ENCODE results near the gene KIF20A. TPM values are rescaled to one million over a fixed set of nuclear protein-coding genes. Genes with fewer than 3 reads are reported as not detected.

KIF20A gene
- 1.0 TPM for polyA plus RNA-seq (2013)

DNA sequence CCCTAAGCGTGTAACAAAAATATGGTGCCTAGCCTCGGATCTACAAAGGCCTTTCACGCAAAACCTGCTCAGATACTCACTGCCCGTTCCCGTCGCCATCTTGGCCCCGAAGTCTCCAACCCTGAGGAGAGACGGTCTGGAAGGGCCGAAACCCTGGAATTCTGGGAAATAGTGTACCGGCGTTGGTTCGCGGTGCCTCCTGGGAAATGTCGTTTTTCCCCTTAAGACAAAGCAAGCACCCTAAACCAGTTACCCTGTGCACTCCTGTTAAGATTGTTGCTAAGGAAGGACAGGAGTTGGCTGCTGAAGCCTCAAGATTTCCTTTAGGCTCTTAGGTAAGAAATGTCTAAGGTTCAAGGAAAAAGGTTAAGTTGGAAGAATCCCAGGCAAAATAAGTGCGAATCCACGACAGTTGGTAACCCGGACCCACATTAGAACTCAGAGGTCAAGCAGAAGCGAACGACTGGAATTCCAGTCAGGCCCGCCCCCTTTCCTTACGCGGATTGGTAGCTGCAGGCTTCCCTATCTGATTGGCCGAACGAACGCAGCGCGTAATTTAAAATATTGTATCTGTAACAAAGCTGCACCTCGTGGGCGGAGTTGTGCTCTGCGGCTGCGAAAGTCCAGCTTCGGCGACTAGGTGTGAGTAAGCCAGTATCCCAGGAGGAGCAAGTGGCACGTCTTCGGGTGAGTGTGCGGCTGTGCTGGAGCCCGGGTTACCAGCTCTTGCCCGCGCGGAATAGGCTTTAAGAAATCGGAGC is at the start of gene KIF20A, which contains the start of gene BRD8:
TSS of gene KIF20A (plus strand) at position 597 of the 761 bp plus-strand sequence. CDS start 569 bp downstream, outside the sequence.
TSS of gene BRD8 (minus strand) at position 115 of the 761 bp plus-strand sequence. CDS start at position 99, 16 bp downstream.
- Histone ChIP-seq H3K27ac (ENCODE audit: insufficient read depth in 1 of 2, low read depth in 1 of 2, low read length in 2 of 2, poor library complexity in 1 of 2, severe bottlenecking in 2 of 2) (peak within 1 kb of the TSS; percentile 88 to 91), H3K4me1 (ENCODE audit: control extremely low read depth in 1 of 4, control insufficient read depth in 4 of 4, insufficient read depth in 4 of 4, low read length in 3 of 4) (peaks cover 13 to 25% (median 21%) of the 10 kb centered on the region in 4 experiments), H3K36me3 (ENCODE audit: control insufficient read depth in 4 of 4, insufficient read depth in 4 of 4, low read length in 3 of 4) (peaks cover 7 to 51% (median 26%) of the 10 kb centered on the region in 4 experiments), H3K9me3 (ENCODE audit: control extremely low read depth in 1 of 5, control insufficient read depth in 4 of 5, insufficient read depth in 2 of 5, low read depth in 1 of 5, low read length in 4 of 5) (no peaks in the 10 kb centered on the region), H3K27me3 (replicated peaks in 2 of 5; ENCODE audit: control insufficient read depth in 4 of 5, insufficient read depth in 5 of 5, low read length in 4 of 5) (no peaks in the 10 kb centered on the region), H3K4me3 (ENCODE audit: control insufficient read depth in 1 of 7, extremely low read depth in 1 of 7, insufficient read depth in 4 of 7, low read depth in 2 of 7, low read length in 6 of 7) (peak within 1 kb of the TSS; percentile 69 to 100 (median 98))
- WGBS (ENCODE audit: insufficient coverage), result under 1% methylated on average over 33 of the region's 41 CpGs
- POLR2A ChIA-PET, result interaction anchor here (0.8 to 1.2 kb wide), 3 partner anchors 17 to 174 kb away, joined by 3 to 5 read pairs (median 3); partner anchors contain the start of gene KDM3B
- CTCF ChIA-PET, result interaction anchor here (1.0 to 12.8 kb wide), 12 partner anchors 9 to 325 kb away, joined by 3 to 113 read pairs (median 5); partner anchors contain the start of gene KDM3B
- DNase-seq, result peak; percentile 94 to 96 (median 95)

DNA sequence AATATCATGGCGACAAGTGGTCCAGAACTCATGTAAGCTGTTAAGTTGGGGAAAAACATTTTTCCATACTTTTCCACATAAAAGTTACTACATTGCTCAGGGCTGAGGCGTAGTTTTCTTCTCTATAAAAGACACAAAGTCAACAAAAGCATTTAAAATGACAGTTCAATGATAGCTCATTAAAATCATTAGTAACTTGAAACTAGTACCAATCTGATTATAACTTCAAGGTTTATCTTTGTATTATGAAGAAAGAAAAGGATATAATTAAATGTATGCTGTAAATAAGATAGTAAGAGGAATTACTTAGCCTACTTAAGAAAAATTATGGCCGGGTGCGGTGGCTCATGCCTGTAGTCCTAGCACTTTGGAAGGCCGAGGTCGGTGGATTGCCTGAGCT is 49.6 kb upstream of the KIF20A start:
- Histone ChIP-seq H3K27ac (ENCODE audit: insufficient read depth in 1 of 2, low read depth in 1 of 2, low read length in 2 of 2, poor library complexity in 1 of 2, severe bottlenecking in 2 of 2) (no peak overlapping the region), H3K27me3 (replicated peaks in 2 of 5; ENCODE audit: control insufficient read depth in 4 of 5, insufficient read depth in 5 of 5, low read length in 4 of 5) (no peaks in the 10 kb centered on the region), H3K36me3 (ENCODE audit: control insufficient read depth in 4 of 4, insufficient read depth in 4 of 4, low read length in 3 of 4) (no peaks in the 10 kb centered on the region), H3K4me1 (ENCODE audit: control extremely low read depth in 1 of 4, control insufficient read depth in 4 of 4, insufficient read depth in 4 of 4, low read length in 3 of 4) (peaks cover 0 to 3% (median 0%) of the 10 kb centered on the region in 4 experiments), H3K4me3 (ENCODE audit: control insufficient read depth in 1 of 7, extremely low read depth in 1 of 7, insufficient read depth in 4 of 7, low read depth in 2 of 7, low read length in 6 of 7) (no peak overlapping the region), H3K9me3 (ENCODE audit: control extremely low read depth in 1 of 5, control insufficient read depth in 4 of 5, insufficient read depth in 2 of 5, low read depth in 1 of 5, low read length in 4 of 5) (no peaks in the 10 kb centered on the region)
- DNase-seq, result no peak
- ChIA-PET CTCF (interaction anchor here (0.6 to 4.6 kb wide), 9 partner anchors 20 to 499 kb away, joined by 3 to 61 read pairs (median 5); no protein-coding TSS in a partner anchor), POLR2A (interaction anchor here (0.7 kb wide), 1 partner anchor 112 kb away, joined by 3 read pairs; no protein-coding TSS in a partner anchor)
- WGBS (ENCODE audit: insufficient coverage), result 96% methylated on average over 3 of the region's 6 CpGs

DNA sequence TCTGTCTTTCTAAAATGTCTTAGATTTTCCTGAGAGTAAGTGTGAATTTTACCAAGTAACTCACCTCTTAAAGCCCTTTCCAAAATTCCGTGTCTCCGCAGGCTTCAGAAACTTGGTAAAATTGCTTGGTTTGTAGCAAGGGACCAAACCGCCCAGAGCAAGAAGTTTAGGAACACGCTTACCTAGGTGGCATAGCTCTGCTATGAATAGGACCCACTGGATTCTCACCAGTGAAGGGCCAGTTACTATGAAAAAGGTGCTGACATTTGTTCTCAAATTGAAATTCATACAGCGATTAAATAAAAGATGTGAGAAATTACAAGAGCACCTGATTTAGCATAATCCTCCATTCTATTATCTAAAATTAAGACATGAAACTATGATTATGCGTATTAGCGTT is 46.4 kb upstream of the KIF20A start:
- POLR2A ChIA-PET, result interaction anchor here (0.6 kb wide), 1 partner anchor 472 kb away, joined by 3 read pairs; no protein-coding TSS in a partner anchor
- no peak overlapping the region for H3K27ac ChIP-seq (ENCODE audit: insufficient read depth in 1 of 2, low read depth in 1 of 2, low read length in 2 of 2, poor library complexity in 1 of 2, severe bottlenecking in 2 of 2)
- WGBS (ENCODE audit: insufficient coverage), result 100% methylated on average over 4 of the region's 7 CpGs
- CTCF ChIA-PET, result interaction anchor here (0.7 to 3.5 kb wide), 10 partner anchors 10 to 302 kb away, joined by 3 to 101 read pairs (median 10); partner anchors contain the start of gene WNT8A
- H3K27me3 ChIP-seq (replicated peaks in 2 of 5; ENCODE audit: control insufficient read depth in 4 of 5, insufficient read depth in 5 of 5, low read length in 4 of 5), result no peaks in the 10 kb centered on the region
- H3K36me3 ChIP-seq (ENCODE audit: control insufficient read depth in 4 of 4, insufficient read depth in 4 of 4, low read length in 3 of 4), result no peaks in the 10 kb centered on the region
- DNase-seq, result no peak
- no peaks in the 10 kb centered on the region for H3K9me3 ChIP-seq (ENCODE audit: control extremely low read depth in 1 of 5, control insufficient read depth in 4 of 5, insufficient read depth in 2 of 5, low read depth in 1 of 5, low read length in 4 of 5)
- H3K4me3 ChIP-seq (ENCODE audit: control insufficient read depth in 1 of 7, extremely low read depth in 1 of 7, insufficient read depth in 4 of 7, low read depth in 2 of 7, low read length in 6 of 7), result peak overlapping the region in 1 of 7 experiments; percentile 23
- H3K4me1 ChIP-seq (ENCODE audit: control extremely low read depth in 1 of 4, control insufficient read depth in 4 of 4, insufficient read depth in 4 of 4, low read length in 3 of 4), result peaks cover 0 to 3% (median 0%) of the 10 kb centered on the region in 4 experiments

GRCh38 chr5:138138949-138139780 is 39.7 kb upstream of the KIF20A start, which contains the start of gene NME5:
Gene NME5, minus strand, starts transcription at chr5:138139428. Its CDS starts 648 bp downstream, at chr5:138138780.
- WGBS (ENCODE audit: insufficient coverage), result 4% methylated on average over 24 of the region's 31 CpGs
- Histone ChIP-seq H3K9me3 (ENCODE audit: control extremely low read depth in 1 of 5, control insufficient read depth in 4 of 5, insufficient read depth in 2 of 5, low read depth in 1 of 5, low read length in 4 of 5) (no peaks in the 10 kb centered on the region), H3K27me3 (replicated peaks in 2 of 5; ENCODE audit: control insufficient read depth in 4 of 5, insufficient read depth in 5 of 5, low read length in 4 of 5) (peaks cover 0 to 2% (median 0%) of the 10 kb centered on the region in 5 experiments), H3K36me3 (ENCODE audit: control insufficient read depth in 4 of 4, insufficient read depth in 4 of 4, low read length in 3 of 4) (no peaks in the 10 kb centered on the region), H3K4me1 (ENCODE audit: control extremely low read depth in 1 of 4, control insufficient read depth in 4 of 4, insufficient read depth in 4 of 4, low read length in 3 of 4) (peaks cover 9 to 14% (median 10%) of the 10 kb centered on the region in 4 experiments), H3K4me3 (ENCODE audit: control insufficient read depth in 1 of 7, extremely low read depth in 1 of 7, insufficient read depth in 4 of 7, low read depth in 2 of 7, low read length in 6 of 7) (peak within 1 kb of the TSS; percentile 31 to 74 (median 43)), H3K27ac (ENCODE audit: insufficient read depth in 1 of 2, low read depth in 1 of 2, low read length in 2 of 2, poor library complexity in 1 of 2, severe bottlenecking in 2 of 2) (no peak within 1 kb of the TSS)
- DNase-seq, result peak; percentile 49 to 69 (median 55)
- POLR2A ChIA-PET, result no interaction called here
- CTCF ChIA-PET, result interaction anchor here (0.9 to 1.6 kb wide), 4 partner anchors 10 to 70 kb away, joined by 4 to 6 read pairs (median 5); no protein-coding TSS in a partner anchor

- ChIA-PET POLR2A (no interaction called here), CTCF (interaction anchor here (0.9 to 1.6 kb wide), 4 partner anchors 10 to 70 kb away, joined by 4 to 6 read pairs (median 5); no protein-coding TSS in a partner anchor)
- no peaks in the 10 kb centered on the region for H3K36me3 ChIP-seq (ENCODE audit: control insufficient read depth in 4 of 4, insufficient read depth in 4 of 4, low read length in 3 of 4)
- H3K27me3 ChIP-seq (replicated peaks in 2 of 5; ENCODE audit: control insufficient read depth in 4 of 5, insufficient read depth in 5 of 5, low read length in 4 of 5), result peaks cover 0 to 2% (median 0%) of the 10 kb centered on the region in 5 experiments
- H3K4me1 ChIP-seq (ENCODE audit: control extremely low read depth in 1 of 4, control insufficient read depth in 4 of 4, insufficient read depth in 4 of 4, low read length in 3 of 4), result peaks cover 9 to 14% (median 10%) of the 10 kb centered on the region in 4 experiments
- peak; percentile 73 to 93 (median 89) for DNase-seq
- no peaks in the 10 kb centered on the region for H3K9me3 ChIP-seq (ENCODE audit: control extremely low read depth in 1 of 5, control insufficient read depth in 4 of 5, insufficient read depth in 2 of 5, low read depth in 1 of 5, low read length in 4 of 5)
- no peak overlapping the region for H3K27ac ChIP-seq (ENCODE audit: insufficient read depth in 1 of 2, low read depth in 1 of 2, low read length in 2 of 2, poor library complexity in 1 of 2, severe bottlenecking in 2 of 2)
- H3K4me3 ChIP-seq (ENCODE audit: control insufficient read depth in 1 of 7, extremely low read depth in 1 of 7, insufficient read depth in 4 of 7, low read depth in 2 of 7, low read length in 6 of 7), result peak overlapping the region in 4 of 7 experiments; percentile 40 to 74 (median 50)
- WGBS (ENCODE audit: insufficient coverage), result 45% methylated on average over 2 of the region's 3 CpGs
These were observed 39.2 kb upstream of the KIF20A start for GRCh38 chr5:138139781-138140090.

DNA sequence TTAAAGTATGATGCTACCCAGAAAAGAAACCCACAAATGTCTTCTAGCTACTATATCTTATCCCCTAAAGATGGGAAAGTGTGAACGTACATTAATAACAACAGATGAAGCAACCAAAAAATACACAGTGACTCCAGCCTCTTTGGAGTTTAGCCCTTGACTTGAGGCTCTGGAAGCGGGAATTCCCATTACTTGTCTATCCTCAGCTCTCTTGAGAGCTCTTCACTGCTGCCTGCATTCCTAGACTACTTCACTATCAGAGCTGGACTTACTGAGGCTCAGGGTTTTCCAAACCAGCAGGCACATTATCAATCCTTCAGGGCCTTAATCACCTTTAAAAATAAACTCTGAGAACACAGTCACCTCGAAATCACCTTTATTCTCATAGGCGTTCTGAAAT is 38.6 kb upstream of the KIF20A start:
- DNase-seq, result no peak
- no peak overlapping the region for H3K4me3 ChIP-seq (ENCODE audit: control insufficient read depth in 1 of 7, extremely low read depth in 1 of 7, insufficient read depth in 4 of 7, low read depth in 2 of 7, low read length in 6 of 7)
- H3K36me3 ChIP-seq (ENCODE audit: control insufficient read depth in 4 of 4, insufficient read depth in 4 of 4, low read length in 3 of 4), result no peaks in the 10 kb centered on the region
- peaks cover 9 to 14% (median 10%) of the 10 kb centered on the region in 4 experiments for H3K4me1 ChIP-seq (ENCODE audit: control extremely low read depth in 1 of 4, control insufficient read depth in 4 of 4, insufficient read depth in 4 of 4, low read length in 3 of 4)
- WGBS (ENCODE audit: insufficient coverage), result 100% methylated on average over 1 of the region's 4 CpGs
- no peaks in the 10 kb centered on the region for H3K9me3 ChIP-seq (ENCODE audit: control extremely low read depth in 1 of 5, control insufficient read depth in 4 of 5, insufficient read depth in 2 of 5, low read depth in 1 of 5, low read length in 4 of 5)
- ChIA-PET CTCF (interaction anchor here (0.9 to 1.6 kb wide), 4 partner anchors 9 to 71 kb away, joined by 4 to 6 read pairs (median 5); no protein-coding TSS in a partner anchor), POLR2A (no interaction called here)
- peaks cover 0 to 2% (median 0%) of the 10 kb centered on the region in 5 experiments for H3K27me3 ChIP-seq (replicated peaks in 2 of 5; ENCODE audit: control insufficient read depth in 4 of 5, insufficient read depth in 5 of 5, low read length in 4 of 5)
- no peak overlapping the region for H3K27ac ChIP-seq (ENCODE audit: insufficient read depth in 1 of 2, low read depth in 1 of 2, low read length in 2 of 2, poor library complexity in 1 of 2, severe bottlenecking in 2 of 2)

Measured in common myeloid progenitor, CD34-positive (primary cell).